ENCODE measurements around the gene NRG3.

GRCh38 chr10:82565197-82565575, 690.2 kb downstream of the NRG3 start:
- TF ChIP-seq REST (tag by site-specific recombination; IDR thresholded peaks at IDR 0.05) = no peak
- TF ChIP-seq ZNF585B (tag by site-specific recombination; IDR thresholded peaks at IDR 0.05) = no peak
- TF ChIP-seq ZNF23 (tag by site-specific recombination; IDR thresholded peaks at IDR 0.05; ENCODE audit: borderline replicate concordance) = no peak
- TF ChIP-seq RBAK (tag by site-specific recombination; IDR thresholded peaks at IDR 0.05) = no peak
- TF ChIP-seq, protein P1, sequence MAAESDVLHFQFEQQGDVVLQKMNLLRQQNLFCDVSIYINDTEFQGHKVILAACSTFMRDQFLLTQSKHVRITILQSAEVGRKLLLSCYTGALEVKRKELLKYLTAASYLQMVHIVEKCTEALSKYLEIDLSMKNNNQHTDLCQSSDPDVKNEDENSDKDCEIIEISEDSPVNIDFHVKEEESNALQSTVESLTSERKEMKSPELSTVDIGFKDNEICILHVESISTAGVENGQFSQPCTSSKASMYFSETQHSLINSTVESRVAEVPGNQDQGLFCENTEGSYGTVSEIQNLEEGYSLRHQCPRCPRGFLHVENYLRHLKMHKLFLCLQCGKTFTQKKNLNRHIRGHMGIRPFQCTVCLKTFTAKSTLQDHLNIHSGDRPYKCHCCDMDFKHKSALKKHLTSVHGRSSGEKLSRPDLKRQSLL (tag by site-specific recombination; IDR thresholded peaks at IDR 0.05) = no peak
- TF ChIP-seq, protein P2, sequence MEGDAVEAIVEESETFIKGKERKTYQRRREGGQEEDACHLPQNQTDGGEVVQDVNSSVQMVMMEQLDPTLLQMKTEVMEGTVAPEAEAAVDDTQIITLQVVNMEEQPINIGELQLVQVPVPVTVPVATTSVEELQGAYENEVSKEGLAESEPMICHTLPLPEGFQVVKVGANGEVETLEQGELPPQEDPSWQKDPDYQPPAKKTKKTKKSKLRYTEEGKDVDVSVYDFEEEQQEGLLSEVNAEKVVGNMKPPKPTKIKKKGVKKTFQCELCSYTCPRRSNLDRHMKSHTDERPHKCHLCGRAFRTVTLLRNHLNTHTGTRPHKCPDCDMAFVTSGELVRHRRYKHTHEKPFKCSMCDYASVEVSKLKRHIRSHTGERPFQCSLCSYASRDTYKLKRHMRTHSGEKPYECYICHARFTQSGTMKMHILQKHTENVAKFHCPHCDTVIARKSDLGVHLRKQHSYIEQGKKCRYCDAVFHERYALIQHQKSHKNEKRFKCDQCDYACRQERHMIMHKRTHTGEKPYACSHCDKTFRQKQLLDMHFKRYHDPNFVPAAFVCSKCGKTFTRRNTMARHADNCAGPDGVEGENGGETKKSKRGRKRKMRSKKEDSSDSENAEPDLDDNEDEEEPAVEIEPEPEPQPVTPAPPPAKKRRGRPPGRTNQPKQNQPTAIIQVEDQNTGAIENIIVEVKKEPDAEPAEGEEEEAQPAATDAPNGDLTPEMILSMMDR (tag by site-specific recombination; IDR thresholded peaks at IDR 0.05) = no peak
- no peak for TF ChIP-seq HOXD13 (CRISPR knock-in tag; IDR thresholded peaks at IDR 0.05; ENCODE audit: borderline replicate concordance)
- no peak for TF ChIP-seq ZNF292 (tag by site-specific recombination; IDR thresholded peaks at IDR 0.05; ENCODE audit: borderline replicate concordance, low read depth)
- no peak for TF ChIP-seq ZBTB8A (tag by site-specific recombination; IDR thresholded peaks at IDR 0.05)
- no peak for TF ChIP-seq KLF1 (tag by site-specific recombination; IDR thresholded peaks at IDR 0.05)
- TF ChIP-seq ZNF274 (IDR thresholded peaks at IDR 0.05; ENCODE audit: low read length) = no peak
- TF ChIP-seq ZNF274 (tag by site-specific recombination; IDR thresholded peaks at IDR 0.05; ENCODE audit: borderline replicate concordance) = no peak
- TF ChIP-seq ZNF670 (tag by site-specific recombination; IDR thresholded peaks at IDR 0.05; ENCODE audit: low read depth) = no peak
- no peak for TF ChIP-seq ZNF768 (tag by site-specific recombination; IDR thresholded peaks at IDR 0.05)

Measured in HEK293 (cell line).